Limb (tissue), 2 donors: ENCODE results near the gene HUS1B.

Source experiments
- DNase-seq, 2 donors: peaks; one replicate each; pipeline ENCODE4 v3.0.0-alpha.2; 2016; ENCODE audit errors: extremely low spot score in 2 of 2

HUS1B gene

GRCh38 chr6:622462-622861 is 34.4 kb downstream of the HUS1B start:
- DNase-seq = no peak

GRCh38 chr6:621931-622330 is 35.0 kb downstream of the HUS1B start:
- DNase-seq = no peak

GRCh38 chr6:620950-621349 is 36.0 kb downstream of the HUS1B start:
- DNase-seq = no peak

GRCh38 chr6:620166-620565 is 36.7 kb downstream of the HUS1B start:
- DNase-seq = no peak

- DNase-seq = no peak
Measured at GRCh38 chr6:617456-618100, 39.3 kb downstream of the HUS1B start.

- DNase-seq = no peak
Measured at GRCh38 chr6:613981-614380, 42.9 kb downstream of the HUS1B start.

- no peak for DNase-seq
Measured at GRCh38 chr6:611928-612327, 45.0 kb downstream of the HUS1B start.

- DNase-seq = no peak
Measured at GRCh38 chr6:610882-611281, 46.0 kb downstream of the HUS1B start.

- DNase-seq = no peak
Measured at GRCh38 chr6:609905-610304, 47.0 kb downstream of the HUS1B start.

GRCh38 chr6:606829-607379 is 50.0 kb downstream of the HUS1B start:
- no peak for DNase-seq
